GM21825 (cell line): ENCODE measurements around the gene NFIA.

Source experiments
- ATAC-seq: cut with Tn5 transposase; IDR thresholded peaks from one replicate; pipeline ENCODE4 v1.9.1; 2021; ENCODE audit warnings: mild to moderate bottlenecking, moderate library complexity; ENCODE audit not compliant: unreplicated experiment

Gene NFIA

DNA sequence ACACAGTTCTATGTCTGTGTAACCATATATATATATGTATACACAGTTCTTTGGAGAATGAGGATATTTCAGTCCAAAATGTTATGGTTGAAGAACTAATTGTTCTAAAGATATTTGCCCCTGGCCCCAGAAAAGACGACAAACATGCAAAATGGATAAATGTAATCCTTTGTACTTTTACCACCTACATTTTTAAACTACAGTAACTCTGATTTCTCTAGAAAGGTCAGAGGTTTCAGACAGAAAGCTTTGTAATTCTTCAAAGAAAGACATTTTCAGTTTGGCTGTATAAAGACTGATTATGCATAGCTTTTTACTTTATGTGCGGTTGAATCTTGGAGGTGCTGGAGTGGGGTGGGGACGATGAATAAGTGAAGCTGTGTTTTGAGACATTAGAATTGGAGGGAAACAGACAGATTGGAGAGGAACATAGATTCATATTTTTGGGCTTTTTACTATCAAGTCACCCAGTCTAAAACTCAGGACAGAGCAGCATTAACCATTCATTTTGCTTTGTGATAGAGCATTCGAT lies 16.6 kb downstream of the NFIA start:
- ATAC-seq: no peak

DNA sequence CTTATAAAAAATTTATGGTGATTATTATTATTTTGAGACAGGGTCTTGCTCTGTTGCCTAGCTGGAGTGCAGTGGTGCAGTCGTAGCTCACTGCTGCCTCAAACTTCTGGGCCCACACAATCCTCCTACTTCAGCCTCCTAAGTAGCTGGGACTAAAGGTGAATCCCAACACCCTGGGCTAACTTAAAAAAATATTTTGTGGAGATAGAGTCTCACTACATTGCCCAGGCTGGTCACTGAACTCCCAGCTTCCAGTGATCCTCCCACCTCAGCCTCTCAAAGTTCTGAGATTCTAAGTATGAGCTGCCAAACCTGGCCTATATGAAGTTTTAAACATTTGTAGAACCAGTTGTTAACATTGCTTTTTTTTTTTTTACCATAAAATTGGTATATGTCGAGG lies 18.2 kb downstream of the NFIA start:
- no peak for ATAC-seq

DNA sequence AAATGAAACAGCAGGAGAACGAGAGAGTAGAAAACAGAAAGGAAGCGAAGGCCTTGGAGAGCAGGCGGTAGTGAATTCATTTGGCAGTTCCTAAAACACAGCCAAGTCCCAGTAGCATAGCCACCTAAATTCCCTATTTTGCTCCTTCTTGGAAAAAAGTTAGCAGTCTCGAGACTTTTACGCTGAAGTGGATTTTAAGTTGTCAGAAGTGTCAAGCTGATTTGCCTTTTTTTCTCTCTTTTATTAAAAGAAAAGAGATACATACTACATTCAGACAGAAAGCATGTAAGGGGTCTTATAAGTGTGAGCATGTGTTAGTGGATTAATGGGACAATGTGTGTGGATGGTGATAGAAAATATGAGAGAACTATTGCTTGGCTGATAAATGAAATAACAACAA lies 19.2 kb downstream of the NFIA start:
- ATAC-seq: no peak

DNA sequence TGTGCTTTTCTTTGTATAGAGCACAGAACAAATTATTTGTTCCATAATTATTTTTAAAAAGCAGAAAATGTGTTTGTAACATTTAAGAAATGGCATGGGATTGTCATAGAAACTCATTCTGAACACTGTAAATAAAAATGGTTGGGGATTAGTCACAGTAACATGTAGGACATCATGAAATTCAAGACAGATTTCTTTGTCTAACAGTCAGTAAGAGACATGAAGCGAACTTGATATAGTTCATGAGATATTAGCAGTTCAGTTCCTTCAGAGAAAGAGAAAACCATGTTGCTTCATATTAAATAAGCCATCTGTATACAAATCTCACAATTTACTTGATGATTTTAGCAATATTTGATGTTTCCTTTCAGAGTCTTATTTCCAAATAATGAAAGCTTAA lies 19.7 kb downstream of the NFIA start:
- ATAC-seq: no peak

DNA sequence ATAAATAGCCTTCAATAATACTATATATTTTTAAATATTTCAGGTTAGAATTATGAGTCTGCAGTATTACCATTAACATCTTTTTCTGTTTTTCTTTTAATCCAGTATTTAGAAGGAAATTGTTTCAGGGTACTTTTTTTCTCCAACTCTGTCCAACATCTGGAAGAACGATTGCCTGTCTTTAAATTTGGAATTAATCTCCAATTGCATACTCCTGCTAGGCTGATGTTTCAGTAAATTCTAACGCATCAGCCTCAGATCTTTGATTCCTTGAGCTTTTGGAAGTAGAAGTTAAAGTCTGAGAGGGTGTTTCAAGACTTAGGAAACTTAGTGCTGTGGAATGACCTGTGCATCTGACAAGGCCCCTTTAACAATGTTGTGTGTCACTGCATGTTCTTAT lies 20.3 kb downstream of the NFIA start:
- no peak for ATAC-seq

DNA sequence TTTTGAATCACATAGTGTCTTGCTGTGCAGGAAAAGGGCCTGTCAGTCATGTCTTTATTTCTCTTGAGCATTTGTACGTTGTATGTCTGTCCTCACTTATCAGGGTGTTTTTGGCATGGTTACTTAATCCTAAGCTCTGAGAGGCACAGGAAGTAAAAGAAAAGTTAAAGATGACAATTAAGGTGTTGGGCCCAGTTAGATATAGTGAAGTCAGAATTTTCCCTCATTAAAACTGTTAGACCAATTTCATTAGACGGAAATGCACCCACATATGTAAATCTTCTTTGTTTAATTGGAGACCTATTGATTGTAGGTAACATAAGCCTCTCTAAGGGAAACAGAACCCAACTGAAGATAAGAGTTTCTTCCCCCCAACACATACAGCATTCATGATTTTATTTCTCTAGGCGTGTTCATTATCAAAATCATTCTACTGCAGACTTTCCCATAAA lies 21.9 kb downstream of the NFIA start:
- ATAC-seq: no peak

DNA sequence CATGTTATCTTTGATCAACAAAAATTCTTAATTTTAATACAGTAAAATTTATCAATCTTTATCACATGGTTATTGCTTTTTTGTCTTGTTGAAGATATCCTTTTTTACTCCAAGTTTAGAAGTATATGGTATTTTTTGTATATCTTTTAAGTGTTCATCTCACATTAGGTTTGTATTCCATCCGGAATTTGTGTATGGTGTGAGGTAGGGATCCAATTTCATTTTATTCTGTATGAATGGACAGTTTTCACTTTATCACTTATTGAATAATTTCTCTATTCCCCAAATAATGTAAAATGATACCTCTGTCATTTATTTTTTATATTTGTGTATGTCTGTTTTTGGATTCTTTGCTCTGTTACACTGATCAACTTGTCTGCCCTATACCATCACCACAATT lies 25.3 kb downstream of the NFIA start:
- no peak for ATAC-seq

DNA sequence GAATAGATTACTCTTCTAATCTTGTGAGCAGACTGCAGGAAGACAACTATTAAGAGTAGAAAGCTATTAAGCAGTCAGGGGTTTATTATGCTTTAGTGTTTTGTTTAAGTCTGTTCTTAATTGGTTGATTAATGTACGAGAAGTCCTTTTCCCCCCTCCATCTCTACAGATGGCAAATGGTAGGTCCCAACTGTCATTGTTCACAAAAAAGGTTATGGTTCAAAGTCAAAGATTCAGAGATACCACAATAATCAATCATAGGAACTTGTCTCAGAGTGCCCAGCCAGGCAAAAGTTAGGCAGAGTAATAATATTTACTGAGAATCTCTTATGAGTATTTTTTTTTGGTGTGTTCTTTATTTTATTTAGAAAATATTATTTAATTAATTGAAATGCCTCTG lies 26.8 kb downstream of the NFIA start:
- ATAC-seq: no peak

DNA sequence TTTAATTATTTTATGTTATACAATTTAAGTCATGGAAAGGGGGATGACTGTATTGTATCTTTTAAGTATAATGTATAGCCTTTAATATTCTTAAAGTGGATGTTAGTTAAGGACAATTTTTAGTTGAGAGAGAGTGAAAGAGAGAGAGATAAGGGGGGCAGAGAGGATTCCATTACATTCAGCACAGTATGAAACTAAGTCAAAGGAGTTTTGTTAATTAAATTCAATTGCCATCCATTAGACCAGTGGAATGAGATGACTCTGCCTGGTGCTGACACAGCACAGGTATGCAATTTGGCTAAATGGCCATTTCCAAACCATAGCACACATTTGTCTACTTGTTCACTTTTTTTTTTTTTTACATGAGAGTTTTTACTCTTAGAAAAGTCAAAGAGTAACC lies 27.5 kb downstream of the NFIA start:
- ATAC-seq: no peak

DNA sequence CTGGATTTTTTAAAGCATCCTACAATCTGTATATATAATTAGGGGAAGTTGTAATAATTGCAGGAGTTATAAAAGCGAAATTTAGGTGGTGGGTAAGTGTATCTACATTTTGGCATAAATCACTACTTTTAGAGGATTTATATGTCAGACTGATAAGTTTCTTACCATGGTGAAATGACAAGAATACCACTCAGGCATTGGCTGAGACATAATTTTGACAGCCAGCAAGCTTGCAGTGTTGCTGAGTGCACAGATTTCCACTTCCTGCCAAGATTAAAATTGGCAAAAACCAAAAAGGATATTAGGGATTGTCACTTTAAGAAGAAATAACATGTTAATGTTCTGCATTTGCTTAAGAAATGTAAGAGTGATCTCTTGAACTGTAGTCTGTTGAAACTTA lies 28.2 kb downstream of the NFIA start:
- ATAC-seq: no peak

DNA sequence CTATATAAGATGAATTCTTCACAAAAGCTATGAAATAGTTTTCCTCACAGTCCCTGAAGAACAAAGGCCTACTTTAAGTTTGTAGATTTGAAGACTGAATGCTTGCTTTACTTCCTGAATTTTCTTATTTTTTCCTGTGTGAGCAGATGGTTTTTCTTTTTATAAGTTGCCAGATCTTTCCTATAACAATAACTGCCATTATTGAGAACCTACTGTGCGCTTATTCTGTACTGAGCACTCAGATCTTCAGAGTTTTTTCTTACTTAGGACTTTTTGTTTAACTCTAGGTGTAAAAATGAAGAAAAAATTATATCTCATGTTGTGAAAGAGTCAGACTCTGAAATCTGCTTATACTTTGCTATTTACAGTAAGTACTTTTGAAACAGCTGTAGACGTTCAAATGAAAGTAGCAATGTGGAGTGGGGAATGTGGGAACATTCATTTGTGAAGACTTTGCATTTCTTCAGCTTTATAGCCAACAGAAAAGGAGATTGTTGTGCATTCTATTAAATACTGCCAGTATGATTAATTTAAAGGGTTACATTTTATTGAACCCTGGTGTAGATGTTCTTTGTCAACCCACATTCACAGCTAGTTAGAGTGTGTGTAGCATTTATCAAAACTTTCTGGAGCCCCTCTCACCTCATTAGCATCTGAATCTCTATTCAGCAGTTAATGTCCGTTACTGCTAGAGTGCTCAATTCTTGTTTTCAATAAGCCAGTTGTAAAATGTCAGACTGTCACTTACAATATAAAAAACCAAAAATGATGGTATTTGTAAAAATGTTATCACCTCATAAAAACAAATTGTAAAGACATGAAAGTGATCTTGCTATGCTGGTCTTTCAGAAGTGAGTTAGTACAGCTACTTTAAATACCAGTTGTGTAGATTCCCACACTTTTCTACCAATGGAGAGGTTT lies 29.0 kb downstream of the NFIA start:
- no peak for ATAC-seq

DNA sequence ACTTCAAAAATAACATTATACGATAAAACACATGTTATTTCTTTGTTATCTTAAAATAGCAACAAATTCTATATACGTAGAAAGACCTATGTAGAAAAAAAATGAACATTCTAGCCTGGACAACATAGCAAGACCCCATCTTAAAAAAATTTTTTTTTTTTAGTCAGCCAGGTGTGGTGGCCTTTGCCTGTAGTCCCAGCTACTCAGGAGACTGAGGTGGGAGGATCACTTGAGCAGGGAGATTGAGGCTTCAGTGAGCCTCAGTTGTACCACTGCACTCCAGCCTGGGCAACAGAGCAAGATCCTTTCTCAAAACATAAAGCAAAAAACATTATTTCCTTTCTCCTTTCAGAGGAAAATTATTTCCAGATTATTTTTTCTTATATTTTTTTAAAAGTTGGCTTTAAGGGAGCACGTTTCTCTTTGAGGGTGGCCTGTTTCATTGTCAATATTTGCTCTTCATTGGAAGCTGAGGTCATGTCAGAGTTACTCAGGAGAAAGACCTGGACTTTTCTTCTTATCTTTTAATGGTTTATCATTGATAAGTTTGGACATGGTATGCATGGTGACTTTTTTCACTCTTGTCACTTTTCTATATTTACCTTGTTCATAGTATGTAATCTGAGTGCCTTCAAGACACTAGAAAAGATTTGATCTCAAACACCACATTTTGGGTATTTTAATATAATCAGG lies 32.0 kb downstream of the NFIA start:
- no peak for ATAC-seq

DNA sequence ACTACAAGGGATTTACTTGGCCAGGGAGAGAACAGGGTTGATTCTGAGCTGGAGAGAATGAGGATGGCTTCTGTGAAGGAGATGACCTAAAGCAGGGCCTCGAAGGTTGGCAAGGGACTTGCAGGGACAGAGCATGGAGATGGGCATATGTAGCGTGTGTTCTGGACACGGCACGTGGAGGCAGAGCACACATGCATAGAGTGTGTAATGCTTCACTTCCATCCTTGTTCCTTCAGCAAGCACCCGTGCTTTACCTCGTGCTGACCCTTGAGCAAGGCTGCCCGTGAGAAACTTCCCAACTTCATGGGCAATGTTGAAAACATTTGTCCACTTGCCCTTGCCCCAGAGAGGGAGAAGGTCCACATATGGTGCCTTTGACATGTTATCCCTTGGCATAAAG lies 33.1 kb downstream of the NFIA start:
- ATAC-seq: no peak

DNA sequence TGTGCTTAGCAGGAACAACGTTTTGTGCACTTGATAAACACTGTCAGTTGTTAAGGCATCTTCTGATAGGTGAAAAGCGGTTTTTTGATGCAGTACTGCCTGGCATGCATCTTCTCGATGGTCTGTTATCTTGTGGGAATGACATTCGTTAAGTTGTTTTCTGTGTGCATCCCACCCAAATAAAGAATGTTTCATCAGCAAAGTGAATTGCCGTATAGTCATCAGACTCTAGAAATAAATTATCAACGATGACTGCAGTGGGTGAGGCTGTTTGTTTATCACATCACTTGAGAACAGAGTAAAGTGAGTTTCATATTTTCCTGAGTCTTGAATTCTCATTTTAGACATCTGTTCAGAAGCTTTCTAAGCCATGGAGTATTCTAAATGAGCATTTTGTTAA lies 34.1 kb downstream of the NFIA start:
- no peak for ATAC-seq

DNA sequence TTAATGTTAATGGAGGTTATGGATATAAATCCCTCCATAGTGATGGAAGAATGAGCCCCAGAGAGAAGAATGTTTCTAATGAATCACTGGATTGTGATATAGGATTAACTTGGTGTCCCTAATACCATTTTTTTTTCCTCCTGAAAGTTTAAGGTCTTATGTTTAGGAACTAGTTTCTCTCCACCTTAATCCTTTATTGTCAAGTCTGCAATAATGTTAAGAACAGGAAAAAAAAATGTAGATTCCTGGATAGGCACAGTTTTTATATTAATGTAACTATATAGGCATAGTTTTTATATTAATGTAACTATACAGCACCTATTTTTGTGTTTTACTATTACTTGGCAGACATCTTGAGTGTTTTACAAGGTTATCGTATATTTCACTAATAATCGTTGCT lies 34.9 kb downstream of the NFIA start:
- ATAC-seq: no peak

DNA sequence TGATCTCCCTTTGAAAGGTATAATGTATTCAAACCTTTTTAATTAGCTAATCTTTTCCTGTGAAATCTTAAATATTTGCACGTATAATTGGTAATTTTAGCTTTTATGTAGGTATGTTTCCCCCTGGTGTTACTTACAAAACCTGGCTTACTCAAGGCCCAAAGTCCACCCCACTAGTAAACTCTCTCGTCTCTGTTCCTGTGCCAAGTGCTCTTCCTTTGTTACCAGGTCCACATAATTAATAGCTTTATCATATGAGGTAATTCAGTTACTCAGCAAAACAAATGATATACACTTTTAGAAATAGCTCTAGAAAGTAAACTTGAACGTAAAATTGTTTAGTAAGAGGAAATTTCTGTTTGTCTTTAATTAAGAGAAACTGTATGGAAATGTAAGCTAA lies 36.7 kb downstream of the NFIA start:
- no peak for ATAC-seq

DNA sequence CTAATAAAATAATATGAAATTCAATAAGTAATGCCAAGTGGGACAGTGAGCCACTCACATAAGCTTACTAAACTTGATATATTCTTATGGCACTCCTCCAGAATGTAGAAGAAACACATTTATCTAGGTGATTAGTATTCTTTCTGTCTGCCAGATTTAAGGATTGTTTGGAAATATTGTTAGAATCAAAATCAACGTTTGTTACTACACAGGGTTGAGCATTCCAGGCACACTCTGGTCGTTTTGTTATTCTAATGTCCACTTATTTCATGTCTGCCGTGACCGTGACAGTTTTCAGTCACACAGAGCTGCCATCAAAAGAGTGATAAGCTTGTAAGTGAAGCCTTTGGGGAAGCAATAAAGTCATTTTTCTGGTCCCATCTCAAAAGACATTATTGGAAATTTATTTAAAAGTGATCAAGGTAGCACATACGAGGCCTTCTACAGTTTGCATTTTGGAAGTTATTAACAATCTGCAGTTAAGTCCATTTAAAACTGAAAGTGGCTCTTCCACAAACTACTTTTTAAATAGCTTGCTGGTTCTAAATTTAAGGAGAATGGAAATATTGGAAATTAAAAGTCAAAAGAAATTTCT lies 38.0 kb downstream of the NFIA start:
- ATAC-seq: no peak

DNA sequence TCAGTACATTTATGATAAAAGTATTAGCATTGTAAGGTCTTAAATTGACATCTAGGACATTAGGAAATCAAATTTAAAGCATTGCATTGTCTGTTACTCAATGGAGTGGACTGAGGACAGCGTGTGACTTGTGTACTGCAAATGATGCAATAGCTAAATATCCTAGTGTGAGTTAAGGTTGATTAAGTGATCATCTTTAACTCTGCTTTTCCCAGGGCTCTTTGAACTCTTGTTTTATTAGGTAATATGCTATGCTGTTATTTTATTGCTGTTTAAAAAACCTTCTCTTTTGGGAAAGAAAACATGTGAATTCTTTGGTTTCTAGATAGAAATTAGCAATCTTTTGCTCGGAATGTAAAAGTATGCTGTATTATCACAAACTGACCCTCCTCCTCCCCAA lies 38.6 kb downstream of the NFIA start:
- no peak for ATAC-seq

DNA sequence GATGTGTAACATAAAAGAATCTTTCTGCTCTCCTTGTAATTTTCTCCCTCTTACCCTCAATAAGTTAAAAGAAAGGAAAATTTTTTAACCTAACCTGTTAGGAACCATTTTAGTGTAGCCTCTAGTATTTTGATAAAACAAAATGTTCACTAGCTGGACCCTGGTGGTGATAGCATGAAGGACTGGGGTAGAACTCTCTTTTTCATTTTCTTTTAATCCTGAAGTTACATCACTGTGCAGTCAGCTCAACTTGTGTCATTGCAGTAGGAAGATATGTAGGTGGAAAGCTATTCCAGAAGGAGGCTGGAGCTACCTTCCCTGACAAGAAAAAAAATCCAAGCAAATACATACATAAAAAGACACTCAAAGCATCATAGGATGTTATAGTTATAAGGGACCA lies 39.3 kb downstream of the NFIA start:
- ATAC-seq: no peak

DNA sequence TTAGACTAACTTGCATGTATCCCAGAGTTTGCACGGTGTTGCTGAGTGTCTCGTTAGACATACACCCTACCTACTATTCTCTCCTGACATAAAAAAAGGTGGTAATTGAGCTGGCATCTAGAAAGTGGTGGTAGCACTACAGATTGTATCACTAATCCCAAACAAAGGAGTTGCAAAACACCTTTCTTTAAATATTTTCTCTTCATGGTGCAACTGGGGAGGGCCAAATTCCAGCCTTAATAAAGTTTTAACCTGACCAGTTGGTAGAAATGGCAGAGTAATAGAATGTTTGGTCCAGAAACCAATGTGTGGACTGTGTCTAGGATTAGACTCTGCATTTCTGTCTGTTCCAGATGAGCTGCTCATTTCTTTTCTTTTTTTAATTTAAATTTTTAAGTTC lies 40.0 kb downstream of the NFIA start:
- ATAC-seq: no peak

DNA sequence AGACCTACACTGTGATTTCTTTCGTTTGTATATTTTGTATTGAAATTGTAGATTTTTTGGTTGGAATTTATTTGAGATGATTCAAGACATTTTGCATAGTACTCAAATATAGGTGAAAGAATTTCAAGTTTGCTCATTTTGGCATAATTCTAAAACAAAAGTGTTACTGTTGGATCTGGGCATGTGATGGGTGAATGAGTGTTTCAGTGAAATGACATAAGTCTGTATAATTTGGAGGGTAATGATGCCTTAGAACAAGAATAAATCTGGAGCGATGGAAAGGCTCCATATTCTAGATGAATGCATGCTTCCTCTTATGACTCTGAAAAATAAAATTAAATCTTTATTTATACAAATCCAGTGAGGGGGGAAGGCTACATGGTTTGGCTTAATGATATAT lies 41.0 kb downstream of the NFIA start:
- no peak for ATAC-seq

DNA sequence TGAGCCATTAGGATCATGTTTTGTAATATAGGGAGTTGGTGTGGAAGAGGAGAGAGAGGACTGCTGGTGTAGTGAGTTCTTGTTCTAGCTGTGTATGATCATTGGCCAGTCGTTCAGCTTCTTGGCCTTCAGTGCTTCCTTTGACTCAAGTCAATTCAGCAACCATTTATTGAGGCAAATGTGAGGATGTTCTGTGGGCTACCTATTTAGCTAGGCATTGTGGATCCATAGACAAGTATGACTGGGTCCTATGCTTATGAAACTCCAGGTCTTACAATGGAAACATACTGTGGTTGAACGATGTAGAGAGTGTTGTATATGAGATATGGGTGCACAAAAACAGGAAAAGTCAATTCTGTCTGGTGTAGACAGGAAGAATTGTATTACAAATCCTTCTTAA lies 41.7 kb downstream of the NFIA start:
- no peak for ATAC-seq
